Measurements from ENCODE around the gene TMEM198.

TMEM198 gene

DNA sequence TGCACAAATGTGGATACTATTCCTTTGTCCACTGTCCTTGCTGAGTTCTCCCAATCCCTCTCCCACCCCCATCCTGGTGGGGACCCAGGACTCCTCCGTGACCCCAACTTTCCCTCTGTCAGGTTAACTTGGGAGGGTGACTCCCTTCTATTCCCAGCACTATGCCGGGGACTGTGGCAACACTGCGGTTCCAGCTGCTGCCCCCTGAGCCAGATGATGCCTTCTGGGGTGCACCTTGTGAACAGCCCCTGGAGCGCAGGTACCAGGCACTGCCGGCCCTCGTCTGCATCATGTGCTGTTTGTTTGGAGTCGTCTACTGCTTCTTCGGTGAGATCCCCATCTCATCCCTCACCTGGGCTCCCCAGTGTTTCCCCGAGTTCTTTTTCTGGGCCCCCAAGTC is 739 bp downstream of the TMEM198 start:
- no peak for DNase-seq (ENCODE audit: low read depth, low spot score)

DNA sequence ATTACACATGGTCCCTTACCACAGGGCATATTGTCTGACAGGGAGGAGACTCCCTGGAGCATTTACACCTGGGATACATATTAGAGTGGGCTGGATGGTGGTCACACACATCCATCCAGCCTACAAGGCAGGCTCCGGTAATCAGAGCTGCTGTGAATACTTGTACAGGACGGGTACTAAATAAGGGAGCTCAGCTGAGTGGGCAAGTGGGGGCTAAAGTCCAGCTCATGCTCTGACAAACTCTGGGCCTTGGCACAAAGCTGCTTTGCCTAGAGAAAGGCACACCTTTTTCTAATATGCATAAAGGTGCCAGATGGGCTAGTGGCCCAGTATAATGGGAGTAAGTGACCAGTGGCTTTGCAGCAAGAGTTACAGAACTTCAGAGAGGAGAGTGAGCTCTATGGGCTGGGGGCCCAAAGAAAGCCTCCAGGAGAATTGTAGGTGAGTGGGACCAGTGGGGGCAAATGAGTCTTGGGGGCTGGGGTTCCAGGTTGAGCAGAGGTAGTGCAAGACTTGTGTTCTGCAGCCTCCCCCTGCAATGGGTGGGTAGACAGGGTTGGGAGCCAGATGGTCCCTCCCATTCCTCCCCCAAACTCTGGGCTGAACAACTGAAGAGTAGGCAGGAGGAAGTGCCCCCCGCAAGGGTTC is 1.6 kb downstream of the TMEM198 start:
- no peak for DNase-seq (ENCODE audit: low read depth, low spot score)

DNA sequence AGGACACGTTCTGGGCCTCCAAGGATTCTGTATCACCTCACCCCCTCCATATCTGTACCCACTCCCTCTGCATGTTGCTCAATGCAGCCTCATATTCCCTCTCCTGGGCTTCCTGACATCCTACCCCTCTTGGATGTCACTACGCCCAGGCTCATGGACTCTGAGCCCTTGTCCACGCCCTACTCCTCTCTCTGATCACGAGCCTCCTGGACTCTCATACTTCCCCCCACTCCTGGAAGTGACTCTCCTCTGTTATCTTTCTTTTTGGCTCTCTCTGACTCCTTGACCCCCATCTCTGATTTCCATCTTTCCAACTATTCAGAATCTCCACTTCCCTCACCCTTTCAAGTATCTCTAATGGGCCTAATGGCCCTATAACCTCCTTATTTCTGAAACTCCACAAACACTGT is 2.1 kb downstream of the TMEM198 start:
- no peak for DNase-seq (ENCODE audit: low read depth, low spot score)

DNA sequence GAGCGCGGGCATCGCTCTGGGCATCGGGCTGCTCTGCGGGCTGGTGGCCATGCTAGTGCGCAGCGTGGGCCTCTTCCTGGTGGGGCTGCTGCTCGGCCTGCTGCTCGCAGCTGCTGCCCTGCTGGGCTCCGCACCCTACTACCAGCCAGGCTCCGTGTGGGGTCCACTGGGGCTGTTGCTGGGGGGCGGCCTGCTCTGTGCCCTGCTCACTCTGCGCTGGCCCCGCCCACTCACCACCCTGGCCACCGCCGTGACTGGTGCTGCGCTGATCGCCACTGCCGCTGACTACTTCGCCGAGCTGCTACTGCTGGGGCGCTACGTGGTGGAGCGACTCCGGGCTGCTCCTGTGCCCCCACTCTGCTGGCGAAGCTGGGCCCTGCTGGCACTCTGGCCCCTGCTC is 3.8 kb downstream of the TMEM198 start:
- no peak for DNase-seq (ENCODE audit: low read depth, low spot score)

DNA sequence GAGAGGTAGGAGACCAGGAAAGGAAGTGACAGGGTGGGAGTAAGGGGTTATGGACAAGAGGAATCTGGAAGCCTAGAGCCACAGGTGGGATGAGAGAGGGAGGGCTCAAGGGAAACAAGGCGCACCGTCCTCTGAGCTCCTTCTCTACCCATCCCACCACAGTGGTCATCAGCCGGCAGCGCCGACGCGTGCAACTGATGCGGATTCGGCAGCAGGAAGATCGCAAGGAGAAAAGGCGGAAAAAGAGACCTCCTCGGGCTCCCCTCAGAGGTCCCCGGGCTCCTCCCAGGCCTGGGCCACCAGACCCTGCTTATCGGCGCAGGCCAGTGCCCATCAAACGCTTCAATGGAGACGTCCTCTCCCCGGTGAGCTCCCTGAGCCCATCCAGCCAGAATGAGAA is 5.2 kb downstream of the TMEM198 start:
- DNase-seq (ENCODE audit: low read depth, low spot score) = no peak

DNA sequence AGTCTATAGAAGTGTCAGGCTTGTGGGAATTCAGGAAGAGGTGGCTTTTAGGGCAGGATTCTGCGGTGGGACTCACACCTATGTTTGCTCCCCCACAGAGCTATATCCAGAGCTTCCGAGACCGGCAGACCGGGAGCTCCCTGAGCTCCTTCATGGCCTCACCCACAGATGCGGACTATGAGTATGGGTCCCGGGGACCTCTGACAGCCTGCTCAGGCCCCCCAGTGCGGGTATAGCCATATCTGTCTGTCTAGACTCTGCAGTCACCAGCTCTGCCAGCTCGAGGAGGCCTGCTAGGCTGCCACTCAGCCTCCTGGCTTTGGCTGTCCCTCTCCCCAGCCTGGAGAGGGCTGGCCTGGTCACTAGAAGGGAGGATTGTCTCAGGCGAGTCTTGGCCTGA is 5.8 kb downstream of the TMEM198 start:
- DNase-seq (ENCODE audit: low read depth, low spot score) = no peak

DNA sequence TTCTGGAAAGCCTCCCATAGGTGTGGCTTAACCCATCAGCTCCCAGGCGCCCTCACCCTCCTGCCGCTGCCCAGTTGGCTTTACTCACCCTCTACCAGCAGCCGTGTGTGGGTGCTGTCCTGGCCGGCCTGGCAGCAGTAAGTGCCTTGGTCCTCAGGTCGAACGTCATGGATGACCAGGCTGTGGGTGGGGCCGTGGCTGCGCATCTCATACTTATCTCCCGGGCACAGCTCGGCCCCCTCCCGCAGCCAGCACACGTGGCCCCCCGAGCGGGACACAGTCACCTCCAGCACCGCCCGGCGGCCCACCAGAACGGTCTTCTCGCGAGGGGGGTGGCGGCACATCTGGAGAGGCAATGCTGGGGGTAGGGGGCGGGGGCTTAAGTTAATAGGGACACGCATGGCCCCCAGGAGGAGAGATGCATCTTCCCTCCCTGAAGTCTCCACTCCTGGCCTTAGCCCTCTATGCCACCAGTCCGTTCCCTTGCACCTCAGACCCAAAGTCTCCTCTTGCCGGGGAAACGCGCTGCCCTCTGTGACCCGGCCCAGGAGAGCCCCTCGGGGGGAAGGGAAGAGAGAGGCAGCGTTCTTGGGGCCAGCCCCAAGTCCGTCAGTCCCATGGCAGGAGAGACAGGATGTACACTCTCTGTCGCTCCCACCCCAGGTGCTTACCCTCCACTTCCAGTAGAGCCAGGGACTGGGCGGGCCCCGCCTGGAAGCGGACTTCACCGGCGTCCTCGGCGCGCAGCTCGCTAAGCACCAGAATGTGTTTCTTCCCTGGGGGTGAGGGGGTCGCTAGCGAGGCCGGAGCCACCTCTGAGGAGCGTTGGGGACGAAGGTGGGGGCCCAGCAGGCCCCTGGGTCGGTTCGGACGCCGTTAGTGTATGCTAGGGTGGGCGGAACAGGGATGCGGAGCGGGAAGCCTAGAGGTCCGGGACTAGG is 7.9 kb downstream of the TMEM198 start:
- DNase-seq (ENCODE audit: low read depth, low spot score) = no peak

DNA sequence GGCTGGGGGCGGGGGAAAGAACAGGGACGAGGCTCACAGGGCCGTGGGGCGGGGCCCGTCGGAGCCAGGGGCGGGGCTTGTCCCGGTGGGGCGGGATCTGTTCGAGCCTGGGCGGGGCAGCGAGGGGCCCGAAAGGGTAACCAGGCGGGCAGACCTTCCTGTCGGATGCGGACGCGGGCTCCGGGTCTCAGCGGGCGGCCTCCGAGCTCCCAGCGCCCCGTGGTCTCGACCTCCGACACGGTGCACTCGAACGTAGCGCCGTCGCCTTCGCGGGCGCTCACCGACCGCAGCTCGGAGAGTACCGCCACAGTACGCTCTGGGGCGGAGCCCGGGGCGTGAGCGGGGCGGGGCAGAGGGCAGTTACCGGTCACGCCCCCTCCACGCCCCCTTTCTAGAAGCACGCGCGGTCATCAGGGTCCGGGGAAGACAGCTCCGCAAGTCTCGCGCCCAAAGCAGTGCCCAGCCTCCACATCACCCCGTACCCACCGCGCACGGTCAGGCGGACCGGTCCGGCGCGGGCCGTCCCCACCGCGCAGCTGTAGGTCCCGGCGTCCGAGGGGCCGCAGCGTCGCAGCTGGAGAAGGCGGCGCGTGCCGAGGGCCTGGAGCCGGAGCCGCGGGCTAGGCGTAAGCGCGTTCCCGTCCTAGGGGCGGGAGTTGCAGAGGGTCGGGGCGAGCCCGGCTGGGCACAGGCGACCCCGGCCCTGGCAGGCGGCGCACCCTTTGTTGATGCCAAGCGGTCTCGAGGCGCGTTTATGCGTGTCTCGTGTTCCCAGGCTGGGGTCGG is 8.7 kb downstream of the TMEM198 start:
- no peak for DNase-seq (ENCODE audit: low read depth, low spot score)

DNA sequence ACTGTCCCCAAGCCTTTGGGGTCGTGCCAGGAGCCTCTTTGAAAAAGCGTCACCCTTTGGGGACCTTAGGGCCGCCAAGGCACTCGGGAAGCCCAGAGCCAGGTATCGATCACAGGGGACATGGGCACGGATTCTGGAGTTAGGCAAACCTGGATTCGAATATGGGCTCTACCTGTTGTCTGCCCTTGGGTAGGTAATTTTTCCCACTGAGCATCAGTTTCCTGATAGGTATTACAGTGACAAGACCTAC is 9.3 kb downstream of the TMEM198 start:
- no peak for DNase-seq (ENCODE audit: low read depth, low spot score)

DNA sequence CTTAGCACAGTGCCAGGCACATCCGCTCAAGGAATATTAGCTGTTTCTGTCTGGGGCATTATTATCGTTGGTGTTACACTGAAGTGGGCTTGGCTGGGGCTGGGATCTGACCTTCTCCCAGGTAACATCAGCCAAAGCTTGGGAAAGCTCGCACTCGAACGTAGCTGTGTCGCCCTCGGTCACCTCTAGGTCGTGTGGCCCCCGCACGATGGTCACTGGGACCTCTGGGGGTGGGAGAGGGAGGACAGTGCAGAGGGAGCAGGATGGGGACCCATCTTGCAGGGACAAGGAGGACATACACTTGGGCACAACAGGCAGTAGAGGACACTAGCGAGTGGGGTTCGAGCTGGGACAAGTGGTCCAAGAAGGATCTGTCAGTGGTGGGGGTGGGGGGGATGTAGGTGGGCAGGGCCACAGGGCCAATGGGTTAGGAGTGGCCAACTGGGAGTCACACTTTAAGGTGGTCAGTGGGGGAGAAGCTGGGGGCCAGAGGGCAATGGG is 9.7 kb downstream of the TMEM198 start:
- DNase-seq (ENCODE audit: low read depth, low spot score) = no peak

DNA sequence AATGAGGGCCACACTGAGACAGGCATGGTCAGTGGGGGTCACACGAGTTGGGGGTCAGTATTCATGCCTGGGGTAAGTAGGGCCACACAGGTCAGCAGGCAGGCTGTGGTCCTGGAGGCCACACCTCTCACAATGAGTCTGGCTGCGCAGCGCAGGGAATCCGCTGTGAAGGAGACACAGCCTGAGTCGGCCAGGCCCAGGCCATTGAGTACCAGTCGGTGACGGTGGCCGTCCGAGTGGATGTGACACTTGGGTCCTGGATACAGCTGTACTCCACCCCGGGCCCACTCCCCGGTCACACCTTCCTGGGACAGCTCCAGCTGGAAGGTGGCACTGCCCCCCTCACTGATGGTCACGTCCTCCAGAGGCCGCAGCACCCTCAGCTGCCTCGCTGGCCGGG is 10.5 kb downstream of the TMEM198 start:
- DNase-seq (ENCODE audit: low read depth, low spot score) = no peak

DNA sequence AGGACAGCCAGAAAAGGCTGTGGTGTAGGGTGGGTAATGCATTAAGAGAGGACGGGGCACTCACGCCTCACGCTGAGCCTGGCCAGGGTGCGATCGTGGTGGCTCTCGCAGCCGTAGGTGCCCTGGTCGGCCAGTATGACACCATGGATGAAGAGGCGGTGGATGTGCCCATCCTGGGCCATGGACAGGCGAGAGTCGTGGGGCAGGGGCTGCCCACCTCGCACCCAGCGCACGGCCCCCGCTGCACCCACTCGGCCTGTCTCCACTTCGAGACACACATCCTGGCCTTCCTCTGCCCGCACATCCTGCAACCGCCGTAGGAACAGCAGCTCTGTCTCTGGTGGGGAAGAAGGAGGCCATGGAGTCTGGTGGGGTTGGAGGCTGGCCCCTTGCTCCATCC is 12.1 kb downstream of the TMEM198 start:
- no peak for DNase-seq (ENCODE audit: low read depth, low spot score)

DNA sequence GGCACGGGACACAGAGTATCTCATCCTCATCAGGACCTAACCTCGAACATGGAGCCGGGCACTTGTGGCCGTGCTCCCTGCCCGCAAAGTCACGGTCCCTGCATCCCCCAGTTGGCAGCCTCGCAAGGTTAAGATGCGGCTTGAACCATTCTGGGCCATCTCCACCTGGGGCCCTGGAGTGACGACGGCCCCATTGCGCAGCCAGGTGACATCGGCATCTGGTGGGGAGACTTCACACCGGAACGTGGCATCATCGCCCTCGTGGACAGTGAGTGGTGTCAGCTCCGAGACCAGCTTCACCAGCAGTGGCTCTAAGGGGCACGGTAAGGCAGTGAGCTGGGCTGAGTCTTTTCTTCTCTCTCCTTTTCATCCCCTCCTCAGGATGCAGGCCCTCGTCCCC is 12.6 kb downstream of the TMEM198 start:
- DNase-seq (ENCODE audit: low read depth, low spot score) = no peak

DNA sequence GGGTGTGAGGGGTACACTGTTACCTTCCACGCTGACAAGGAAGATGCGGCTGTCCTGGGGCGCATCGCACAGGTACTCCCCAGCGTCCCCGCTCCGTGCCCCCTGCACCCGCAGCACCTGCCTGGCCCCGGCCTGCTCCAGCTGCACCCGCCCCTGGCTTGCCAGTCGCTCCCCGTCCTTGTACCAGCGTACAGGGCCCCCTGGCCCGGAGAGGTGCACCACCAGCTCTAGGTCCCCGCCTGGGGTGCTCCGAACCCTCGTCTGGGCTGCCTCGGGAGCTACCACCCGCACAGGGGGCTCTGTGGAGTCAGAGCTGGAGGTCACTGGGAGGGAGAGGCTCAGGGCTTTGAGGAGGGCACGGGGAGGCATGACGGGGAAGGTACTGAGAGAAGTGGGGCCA is 13.5 kb downstream of the TMEM198 start:
- DNase-seq (ENCODE audit: low read depth, low spot score) = no peak

DNA sequence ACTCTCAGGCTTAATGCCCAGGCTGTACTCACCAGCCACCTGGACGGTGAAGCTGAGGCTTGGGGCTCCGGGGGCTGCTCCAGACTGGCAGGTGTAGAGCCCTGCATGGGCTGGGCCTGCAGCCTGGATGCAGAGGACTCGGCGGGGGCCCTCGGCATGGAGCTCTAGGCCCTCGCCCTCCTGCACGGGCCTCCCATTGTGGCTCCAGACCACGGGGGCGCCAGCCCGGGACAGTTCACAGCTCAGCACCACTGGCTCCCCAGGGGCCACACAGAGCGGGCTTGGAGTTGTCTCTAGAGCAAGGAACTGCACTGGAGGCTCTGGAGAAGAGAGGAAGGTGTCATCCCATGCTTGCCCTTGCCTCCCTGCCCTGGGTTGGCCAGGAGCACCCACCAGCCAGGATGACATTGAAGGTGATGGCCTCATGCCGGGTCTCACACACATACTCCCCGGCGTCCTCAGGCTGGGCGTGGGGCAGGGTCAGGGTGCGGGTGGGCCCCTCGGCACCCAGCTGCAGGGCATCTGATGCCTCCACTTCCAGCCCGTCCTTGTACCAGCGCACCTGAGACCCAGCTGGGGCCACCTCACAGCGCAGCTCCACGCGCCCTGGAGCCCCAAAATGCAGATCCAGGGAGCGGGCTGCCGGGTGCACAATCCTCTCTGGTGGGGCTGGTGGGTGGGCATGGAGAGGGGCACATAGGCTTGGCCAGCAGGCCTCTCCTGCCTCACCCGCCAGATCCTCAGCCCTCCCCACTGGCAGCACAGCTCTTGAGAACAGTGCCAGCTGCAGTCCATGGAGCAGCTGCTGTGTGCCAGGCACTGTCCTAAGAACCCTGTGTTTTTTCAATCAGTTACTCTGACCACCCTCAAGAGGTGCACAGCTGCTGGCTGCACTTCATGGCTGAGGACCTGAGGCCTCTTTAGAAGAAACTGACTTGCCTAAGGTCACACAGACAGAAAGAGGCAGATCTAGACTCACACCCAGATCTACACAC is 14.3 kb downstream of the TMEM198 start:
- no peak for DNase-seq (ENCODE audit: low read depth, low spot score)

DNA sequence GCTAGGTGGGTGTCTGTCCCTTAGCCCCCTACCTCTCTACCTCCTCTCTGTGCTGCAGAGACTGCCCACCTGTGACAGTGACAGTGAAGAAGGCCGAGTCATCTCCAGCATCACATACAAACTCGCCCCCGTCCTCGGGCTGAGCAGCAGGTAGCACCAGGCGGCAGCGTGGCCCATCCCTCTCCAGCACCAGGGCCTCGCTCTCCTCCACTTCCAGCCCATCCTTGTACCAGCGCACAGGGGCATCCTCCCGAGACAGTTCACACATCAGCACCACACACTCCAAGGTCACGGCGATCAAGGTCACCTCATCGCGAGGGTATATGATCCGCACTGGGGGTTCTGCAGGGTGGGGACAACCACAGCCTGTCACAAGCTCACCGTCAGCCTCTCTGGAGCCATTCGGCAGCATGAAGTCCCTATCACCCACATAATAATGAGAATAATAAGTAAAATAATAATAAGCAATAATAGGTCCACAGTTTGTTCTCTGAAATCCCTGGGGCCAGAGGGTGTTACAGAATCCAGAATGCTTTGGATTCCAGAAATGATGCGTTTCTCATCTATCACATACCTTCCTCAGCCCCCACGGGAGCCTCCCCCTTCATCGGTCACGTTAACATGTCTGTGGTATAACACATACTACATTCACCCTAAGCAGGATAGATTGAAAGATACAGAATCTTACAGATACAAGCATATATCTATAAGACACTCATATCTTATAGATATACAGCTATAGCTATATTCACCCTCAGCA is 15.5 kb downstream of the TMEM198 start:
- DNase-seq (ENCODE audit: low read depth, low spot score) = no peak

DNA sequence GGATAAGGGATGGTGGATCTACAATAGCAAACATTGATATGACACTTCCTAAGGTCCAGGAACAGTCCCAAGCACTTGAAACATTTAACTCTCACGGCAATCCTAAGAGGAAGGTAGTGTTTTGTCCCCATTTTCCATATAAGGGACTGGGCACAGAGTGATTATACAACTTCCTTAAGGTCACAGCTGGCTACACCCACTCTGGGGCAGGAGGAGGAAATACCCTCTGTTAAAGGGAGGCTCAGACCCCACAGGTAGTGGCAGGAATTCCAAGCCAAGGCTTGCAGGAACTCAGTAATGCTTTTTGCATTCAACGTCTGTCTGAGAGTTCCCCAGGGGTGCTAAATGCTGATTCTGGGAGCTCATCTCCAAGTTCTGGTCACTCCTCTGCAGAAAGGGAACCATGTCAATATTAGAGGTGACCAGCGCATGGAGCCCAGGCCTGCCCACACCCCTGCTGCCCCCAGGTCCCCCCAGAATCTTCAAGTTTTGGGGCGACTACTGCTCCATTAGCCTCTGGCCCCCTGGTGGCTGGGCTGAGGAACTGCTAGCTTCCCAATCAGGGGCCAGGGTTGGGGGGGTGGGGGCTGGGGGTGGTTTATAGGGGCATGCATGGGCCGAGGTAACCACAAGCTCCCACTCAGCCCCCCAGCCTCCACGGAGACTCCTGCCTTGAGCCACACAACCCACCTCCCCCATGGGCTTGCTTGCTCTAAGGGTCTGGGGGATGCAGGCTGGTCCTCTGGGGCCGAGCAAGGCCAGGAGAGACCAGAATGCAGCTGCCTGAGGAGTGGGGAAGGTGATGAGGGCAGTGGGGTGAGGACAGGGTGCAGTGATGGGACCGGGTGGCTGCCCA is 16.4 kb downstream of the TMEM198 start:
- DNase-seq (ENCODE audit: low read depth, low spot score) = no peak

DNA sequence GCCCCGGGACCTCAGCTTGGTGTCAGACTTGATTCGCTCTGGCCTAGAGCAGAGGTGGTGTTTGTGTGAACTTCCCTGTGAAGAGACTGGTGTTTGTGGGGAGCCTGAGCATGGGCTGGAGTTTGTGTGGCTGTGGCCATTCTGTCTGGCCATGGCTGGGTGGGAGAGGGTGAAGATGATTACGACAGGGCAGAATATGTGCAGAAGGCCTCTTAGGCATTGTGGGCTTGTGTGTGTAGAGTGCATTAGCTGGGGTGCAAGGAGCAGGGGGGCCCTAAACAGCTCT is 17.0 kb downstream of the TMEM198 start:
- DNase-seq (ENCODE audit: low read depth, low spot score) = no peak

DNA sequence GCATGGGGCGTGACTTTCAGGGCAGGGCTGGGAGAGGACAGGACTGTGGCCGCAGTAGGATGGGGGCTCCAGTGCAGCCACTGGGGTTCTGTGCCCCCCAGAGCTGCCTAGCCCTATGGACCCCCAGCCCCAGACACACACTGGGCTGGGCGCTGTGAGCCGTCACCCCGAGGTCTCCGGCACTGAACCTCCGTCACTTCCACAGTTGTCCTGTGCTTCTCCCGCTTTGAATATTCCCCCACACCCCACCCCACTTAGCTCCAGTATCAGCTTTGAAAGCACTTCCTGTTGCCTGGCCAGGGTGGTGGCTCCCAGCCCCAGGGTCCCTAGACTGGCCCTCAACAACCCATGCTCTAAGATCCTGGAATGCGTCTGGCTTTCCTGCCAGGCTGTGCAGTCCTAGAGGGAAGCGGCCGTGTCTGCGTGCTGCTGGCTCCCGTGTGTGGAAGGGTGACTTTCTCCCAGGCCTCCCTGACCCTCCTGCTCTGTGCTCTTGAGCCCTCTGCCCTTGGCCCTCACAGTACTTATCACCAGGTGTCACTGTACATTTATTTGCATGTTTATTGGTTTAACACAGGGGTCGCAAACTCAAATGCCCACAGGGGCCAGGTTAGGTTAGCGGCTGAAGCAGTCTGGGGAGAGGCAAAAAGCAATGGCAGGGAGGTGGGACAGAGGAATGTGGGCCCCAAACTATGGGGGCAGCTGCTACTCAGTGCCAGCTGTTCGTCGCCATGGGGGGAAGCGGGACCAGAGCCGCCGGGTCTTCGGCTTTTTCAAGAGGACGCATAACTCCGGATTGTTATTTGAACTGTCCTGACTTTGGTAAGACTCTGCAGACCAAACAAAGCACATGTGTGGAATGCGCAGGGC is 17.6 kb downstream of the TMEM198 start:
- DNase-seq (ENCODE audit: low read depth, low spot score) = no peak

All from brain pericyte (primary cell).